Hepatocyte (in vitro differentiated cells): ENCODE results near the gene RCCD1. TPM values are rescaled to one million over a fixed set of nuclear protein-coding genes. Genes with fewer than 3 reads are reported as not detected.

ENCODE experiments used
- DNase-seq: peaks from one replicate; pipeline ENCODE4 v3.0.0-alpha.2; 2016; ENCODE audit warnings: low spot score
- H2AFZ ChIP-seq: fragments of 200-600 bp; sonication (generic); 2 replicates; pipeline ENCODE4 v1.6.0; 2016; ENCODE audit warnings: antibody characterized with exemption, mild to moderate bottlenecking
- H3K27ac ChIP-seq: fragments of 200-600 bp; sonication (generic); 2 replicates; pipeline ENCODE4 v1.5.1; 2016; ENCODE audit warnings: mild to moderate bottlenecking
- H3K27me3 ChIP-seq: fragments of 200-600 bp; sonication (generic); 2 replicates; pipeline ENCODE4 v1.6.1; 2016
- H3K36me3 ChIP-seq: fragments of 200-600 bp; sonication (generic); replicated peaks from 2 replicates; pipeline ENCODE4 v1.5.1; 2016; ENCODE audit warnings: low read depth; ENCODE audit not compliant: insufficient read depth
- H3K4me1 ChIP-seq: fragments of 200-600 bp; sonication (generic); 2 replicates; pipeline ENCODE4 v1.5.1; 2016; ENCODE audit warnings: mild to moderate bottlenecking, moderate library complexity; ENCODE audit not compliant: insufficient read depth
- H3K4me2 ChIP-seq: fragments of 200-600 bp; sonication (generic); 2 replicates; pipeline ENCODE4 v1.6.0; 2016
- H3K4me3 ChIP-seq: fragments of 200-600 bp; sonication (generic); 2 replicates; pipeline ENCODE4 v1.5.1; 2016; ENCODE audit warnings: mild to moderate bottlenecking
- H3K79me2 ChIP-seq: fragments of 200-600 bp; sonication (generic); 2 replicates; pipeline ENCODE4 v1.6.0; 2017; ENCODE audit warnings: mild to moderate bottlenecking
- H3K9me2 ChIP-seq: fragments of 200-600 bp; sonication (generic); replicated peaks from 2 replicates; pipeline ENCODE4 v1.6.0; 2017; ENCODE audit warnings: mild to moderate bottlenecking; ENCODE audit not compliant: insufficient read depth
- H3K9me3 ChIP-seq: fragments of 200-600 bp; sonication (generic); 2 replicates; pipeline ENCODE4 v1.5.1; 2016; ENCODE audit warnings: low read depth, mild to moderate bottlenecking
- H4K20me1 ChIP-seq: fragments of 200-600 bp; sonication (generic); 2 replicates; pipeline ENCODE4 v1.6.0; 2016; ENCODE audit warnings: mild to moderate bottlenecking; ENCODE audit not compliant: insufficient read depth, poor library complexity, severe bottlenecking
- EZH2 ChIP-seq: fragments of 200-600 bp; sonication (generic); IDR thresholded peaks from 2 replicates; pipeline ENCODE4 v1.6.1; 2016; ENCODE audit warnings: antibody characterized with exemption, mild to moderate bottlenecking, borderline replicate concordance
- EZH2phosphoT487 ChIP-seq: fragments of 200-600 bp; sonication (generic); IDR thresholded peaks from one replicate; pipeline ENCODE4 v1.6.1; 2018; ENCODE audit warnings: antibody characterized with exemption, mild to moderate bottlenecking, low read depth, moderate library complexity; ENCODE audit not compliant: unreplicated experiment, severe bottlenecking
- whole genome bisulfite sequencing: methylation state at CpG from one replicate; pipeline ENCODE4 v1.1.6; 2016; ENCODE audit warnings: low lambda C conversion rate; ENCODE audit errors: missing lambda C conversion rate; 5-methylcytosine and 5-hydroxymethylcytosine counted together
- polyA plus RNA-seq: library from polyadenylated mRNA; unstranded; fragments of >200 nt; fragmentation: Nextera tagmentation; extraction: Ambion mirVana; gene quantifications from 2 replicates; pipeline ENCODE4 v1.2.1, GENCODE V29; 2016
- small RNA-seq: library from RNA; depleted of rRNA; stranded (forward); fragments of <200 nt; gene quantifications from one replicate; pipeline ENCODE3, GENCODE V24; 2014
- total RNA-seq: library from RNA; depleted of rRNA; stranded (reverse); fragments of >200 nt; gene quantifications from 2 replicates; pipeline ENCODE4 v1.2.3, GENCODE V29; 2014
- TF ChIP-seq, protein P1 (sequence below): fragments of 200-600 bp; sonication (generic); IDR thresholded peaks from 2 replicates; pipeline ENCODE4 v1.5.1; 2016; ENCODE audit warnings: antibody characterized with exemption, mild to moderate bottlenecking; ENCODE audit not compliant: poor library complexity

The RCCD1 gene
- total and polyA plus RNA-seq, 2 experiments from 2014 or later: 9.5 to 11.2 TPM

DNA sequence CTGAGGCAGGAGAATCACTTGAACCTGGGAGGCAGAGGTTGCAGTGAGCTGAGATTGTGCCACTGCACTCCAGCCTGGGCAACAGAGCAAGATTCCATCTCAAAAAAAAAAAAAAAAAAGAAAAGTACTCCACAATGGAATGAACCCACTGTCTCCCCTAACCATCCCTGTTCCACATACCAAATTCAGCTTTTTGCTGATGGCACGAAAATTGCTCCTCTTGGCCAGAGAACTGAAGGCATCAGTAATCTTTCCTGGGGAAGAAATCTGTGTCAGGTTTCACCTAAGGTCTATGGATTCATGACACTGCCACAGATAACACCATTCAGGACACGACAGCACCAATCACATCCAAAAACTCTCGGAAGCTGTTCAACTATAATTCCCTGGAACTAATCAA lies 46.5 kb downstream of the RCCD1 start:
- WGBS: 95% methylated on average over 3 of the region's 3 CpGs
- Histone ChIP-seq H3K27ac (no peak overlapping the region), H3K36me3 (no peaks in the 10 kb centered on the region)

DNA sequence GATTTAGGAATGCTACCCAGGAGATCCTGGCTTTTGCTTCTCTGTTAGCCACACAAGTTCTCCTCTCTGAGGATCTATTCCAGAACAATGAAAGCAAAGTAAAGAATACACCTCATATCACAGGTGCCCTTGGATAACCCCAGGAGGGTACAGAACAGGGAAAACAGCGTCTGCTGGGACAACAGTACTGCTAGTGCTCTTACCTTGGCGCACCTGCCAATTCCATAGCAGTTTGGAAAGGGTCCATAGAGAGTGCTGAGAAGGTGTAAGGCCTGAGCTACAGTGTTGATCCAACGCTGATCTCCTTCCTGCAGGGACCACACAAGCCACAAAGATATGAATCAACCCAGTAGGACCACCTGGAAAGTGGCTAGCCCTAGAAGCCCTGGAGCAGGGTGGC lies 52.6 kb downstream of the RCCD1 start:
- no peaks in the 10 kb centered on the region for H3K9me2 ChIP-seq
- no peaks in the 10 kb centered on the region for H3K36me3 ChIP-seq
- no peak for DNase-seq
- WGBS: 90% methylated on average over 3 of the region's 3 CpGs
- no peaks in the 10 kb centered on the region for H3K79me2 ChIP-seq
- no peaks in the 10 kb centered on the region for H3K9me3 ChIP-seq
- H3K27ac ChIP-seq: no peak overlapping the region
- no peaks in the 10 kb centered on the region for H3K4me1 ChIP-seq
- no peak for TF ChIP-seq EZH2phosphoT487
- TF ChIP-seq, protein P1, sequence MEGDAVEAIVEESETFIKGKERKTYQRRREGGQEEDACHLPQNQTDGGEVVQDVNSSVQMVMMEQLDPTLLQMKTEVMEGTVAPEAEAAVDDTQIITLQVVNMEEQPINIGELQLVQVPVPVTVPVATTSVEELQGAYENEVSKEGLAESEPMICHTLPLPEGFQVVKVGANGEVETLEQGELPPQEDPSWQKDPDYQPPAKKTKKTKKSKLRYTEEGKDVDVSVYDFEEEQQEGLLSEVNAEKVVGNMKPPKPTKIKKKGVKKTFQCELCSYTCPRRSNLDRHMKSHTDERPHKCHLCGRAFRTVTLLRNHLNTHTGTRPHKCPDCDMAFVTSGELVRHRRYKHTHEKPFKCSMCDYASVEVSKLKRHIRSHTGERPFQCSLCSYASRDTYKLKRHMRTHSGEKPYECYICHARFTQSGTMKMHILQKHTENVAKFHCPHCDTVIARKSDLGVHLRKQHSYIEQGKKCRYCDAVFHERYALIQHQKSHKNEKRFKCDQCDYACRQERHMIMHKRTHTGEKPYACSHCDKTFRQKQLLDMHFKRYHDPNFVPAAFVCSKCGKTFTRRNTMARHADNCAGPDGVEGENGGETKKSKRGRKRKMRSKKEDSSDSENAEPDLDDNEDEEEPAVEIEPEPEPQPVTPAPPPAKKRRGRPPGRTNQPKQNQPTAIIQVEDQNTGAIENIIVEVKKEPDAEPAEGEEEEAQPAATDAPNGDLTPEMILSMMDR: no peak
- no peak for TF ChIP-seq EZH2
- no peak overlapping the region for H3K4me2 ChIP-seq
- no peaks in the 10 kb centered on the region for H4K20me1 ChIP-seq
- no peak overlapping the region for H3K4me3 ChIP-seq
- H2AFZ ChIP-seq: no peak overlapping the region
- H3K27me3 ChIP-seq: no peaks in the 10 kb centered on the region

More for the DNA sequence above, 46.5 kb downstream of the RCCD1 start:
- H3K27me3 ChIP-seq: no peaks in the 10 kb centered on the region
- H3K9me3 ChIP-seq: no peaks in the 10 kb centered on the region
- no peaks in the 10 kb centered on the region for H3K79me2 ChIP-seq
- no peak overlapping the region for H2AFZ ChIP-seq
- H3K9me2 ChIP-seq: no peaks in the 10 kb centered on the region
- DNase-seq: no peak
- H4K20me1 ChIP-seq: no peaks in the 10 kb centered on the region
- H3K4me3 ChIP-seq: no peak overlapping the region
- no peak overlapping the region for H3K4me2 ChIP-seq
- TF ChIP-seq EZH2phosphoT487 (no peak), EZH2 (no peak)
- TF ChIP-seq, protein P1: no peak
- H3K4me1 ChIP-seq: no peaks in the 10 kb centered on the region

Small RNAs within 50 kb of the gene (small RNA-seq; reads per million reads assigned to genes)
- not detected for gene RF00019

Other genes with a start within 250 kb of the RCCD1 start
- 3.5 and 4.3 TPM in 2 replicates for gene BLM, start 237.5 kb upstream of the RCCD1 start, total RNA-seq
- 1.7 and 2.9 TPM in 2 replicates for gene BLM, start 237.5 kb upstream of the RCCD1 start, polyA plus RNA-seq
- 62.6 and 67.9 TPM in 2 replicates for gene FURIN, start 86.3 kb upstream of the RCCD1 start, total RNA-seq
- gene FURIN, start 86.3 kb upstream of the RCCD1 start, polyA plus RNA-seq: 84.6 and 98.9 TPM in 2 replicates
- 5.7 and 13.5 TPM in 2 replicates for gene FES, start 70.4 kb upstream of the RCCD1 start, total RNA-seq
- gene FES, start 70.4 kb upstream of the RCCD1 start, polyA plus RNA-seq: 7.3 and 11.0 TPM in 2 replicates
- gene MAN2A2, start 51.6 kb upstream of the RCCD1 start, total RNA-seq: 8.3 and 11.2 TPM in 2 replicates
- gene MAN2A2, start 51.6 kb upstream of the RCCD1 start, polyA plus RNA-seq: 32.7 and 44.5 TPM in 2 replicates
- 15.4 and 17.5 TPM in 2 replicates for gene HDDC3, start 22.3 kb upstream of the RCCD1 start, total RNA-seq
- 13.0 and 20.0 TPM in 2 replicates for gene HDDC3, start 22.3 kb upstream of the RCCD1 start, polyA plus RNA-seq
- 55.2 and 69.8 TPM in 2 replicates for gene UNC45A, start 19.6 kb upstream of the RCCD1 start, total RNA-seq
- gene UNC45A, start 19.6 kb upstream of the RCCD1 start, polyA plus RNA-seq: 55.3 and 63.3 TPM in 2 replicates
- 29.2 and 35.8 TPM in 2 replicates for gene PRC1, start 39.7 kb downstream of the RCCD1 start, total RNA-seq
- 21.5 and 29.8 TPM in 2 replicates for gene PRC1, start 39.7 kb downstream of the RCCD1 start, polyA plus RNA-seq
- 8.0 and 11.7 TPM in 2 replicates for gene VPS33B, start 67.7 kb downstream of the RCCD1 start, total RNA-seq
- gene VPS33B, start 67.7 kb downstream of the RCCD1 start, polyA plus RNA-seq: 7.8 and 10.4 TPM in 2 replicates
- gene SV2B, start 145.4 kb downstream of the RCCD1 start, total RNA-seq: 0.56 and 2.2 TPM in 2 replicates
- 0.17 TPM in 1 of 2 replicates, not detected in the other for gene SV2B, start 145.4 kb downstream of the RCCD1 start, polyA plus RNA-seq